ENCODE results near the gene MPZL1.
"Not testable (repeated sequence)": the region's sequence is repeated elsewhere in the genome, so short reads cannot be mapped to it uniquely, and the experiment has no call there.

MPZL1 gene

DNA sequence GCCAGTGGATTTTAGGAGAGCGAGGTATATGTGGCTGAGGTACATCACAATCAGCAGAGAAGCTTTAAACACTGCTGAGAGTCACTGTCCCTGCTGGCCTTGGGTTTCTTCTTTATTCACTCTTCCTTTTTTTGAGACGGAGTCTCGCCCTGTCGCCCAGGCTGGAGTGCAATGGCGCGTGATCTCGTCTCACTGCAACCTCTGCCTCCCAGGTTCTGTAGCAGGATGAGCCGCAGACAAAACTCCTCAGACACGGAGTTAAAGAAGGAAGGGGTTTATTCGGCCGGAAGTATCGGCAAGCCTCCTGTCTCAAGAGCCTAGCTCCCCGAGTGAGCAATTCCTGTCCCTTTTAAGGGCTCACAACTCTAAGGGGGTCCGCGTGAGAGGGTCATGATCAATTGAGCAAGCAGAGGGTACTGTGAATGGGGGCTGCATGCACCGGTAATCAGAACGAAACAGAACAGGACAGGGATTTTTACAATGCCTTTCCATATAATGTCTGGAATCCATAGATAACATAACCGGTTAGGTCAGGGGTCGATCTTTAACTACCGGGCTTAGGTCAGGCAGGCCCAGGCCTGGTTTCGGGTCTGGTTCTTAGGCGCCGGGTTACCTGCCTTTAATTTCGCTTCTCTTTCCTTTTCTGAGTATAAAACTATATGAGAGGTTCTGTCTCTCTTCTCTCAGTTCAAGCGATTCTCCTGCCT, 1.9 kb upstream of the MPZL1 start:
- not testable (repeated sequence) for DNase-seq

GRCh38 chr1:167720965-167721616, 691 bp upstream of the MPZL1 start:
- DNase-seq, result peak; percentile 49

GRCh38 chr1:167722152-167722869, 529 bp downstream of the MPZL1 start:
- peak; percentile 71 for DNase-seq

GRCh38 chr1:167722870-167723251, 1.1 kb downstream of the MPZL1 start:
- no peak for DNase-seq

- no peak for DNase-seq
Observed at GRCh38 chr1:167723707-167724323, 2.0 kb downstream of the MPZL1 start.

DNA sequence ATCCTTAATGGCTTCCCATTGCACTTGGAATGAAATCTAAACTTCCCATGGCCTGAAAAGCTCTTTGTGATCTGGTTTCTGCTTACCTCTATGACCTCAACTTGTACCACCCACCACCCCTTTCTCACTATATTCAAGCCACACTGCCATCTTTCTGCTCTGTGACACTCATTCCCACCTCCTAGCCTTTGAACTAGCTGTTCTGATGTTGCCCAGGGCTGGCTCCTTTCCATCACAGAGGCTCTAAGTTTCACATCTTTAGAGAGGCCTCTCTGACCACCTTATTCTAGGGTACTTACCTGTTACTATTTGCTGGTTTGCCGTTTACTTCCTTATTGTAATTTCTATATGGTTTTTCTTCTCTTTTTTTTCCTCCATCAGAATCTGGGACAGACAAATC, 4.2 kb downstream of the MPZL1 start:
- no peak for DNase-seq

GRCh38 chr1:167728818-167729410, 7.1 kb downstream of the MPZL1 start:
- DNase-seq, result no peak

DNA sequence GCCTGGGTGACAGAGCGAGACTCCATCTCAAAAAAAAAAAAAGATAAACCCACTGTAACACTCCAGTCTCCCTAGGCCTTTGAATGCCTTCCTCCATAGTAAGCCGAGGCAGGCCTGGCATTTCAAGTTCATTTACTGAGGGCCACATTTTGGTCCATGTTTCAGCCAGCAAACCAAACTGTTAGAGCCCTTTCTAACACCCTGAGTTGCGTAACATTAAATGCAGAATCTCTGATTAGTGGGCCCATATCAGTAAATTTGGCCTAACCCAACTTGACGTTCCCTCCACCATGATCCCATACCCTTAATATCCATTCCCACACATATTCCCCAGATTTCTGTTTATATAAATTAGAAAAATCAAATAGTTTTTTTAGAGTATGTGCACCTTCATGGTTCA, 12.4 kb downstream of the MPZL1 start:
- no peak for DNase-seq

DNA sequence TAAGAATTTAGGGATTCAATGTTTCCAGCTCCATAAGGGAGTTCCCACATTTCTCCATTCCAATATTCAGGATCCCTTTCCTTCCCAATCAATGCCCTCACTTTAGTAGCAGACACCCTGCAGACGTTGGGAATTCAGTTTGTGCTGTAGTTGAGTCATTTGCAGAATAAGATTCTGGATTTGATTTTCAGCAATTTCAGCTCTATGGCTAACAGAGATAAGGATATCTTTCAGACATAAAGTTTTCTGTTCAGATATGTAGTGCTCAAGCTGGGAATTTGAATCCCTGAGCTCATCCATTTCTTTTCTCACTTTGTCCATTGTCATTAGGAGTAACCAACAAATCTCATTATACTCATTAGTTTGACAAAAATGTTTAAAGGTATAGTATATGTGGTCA, 13.1 kb downstream of the MPZL1 start:
- DNase-seq, result no peak

DNA sequence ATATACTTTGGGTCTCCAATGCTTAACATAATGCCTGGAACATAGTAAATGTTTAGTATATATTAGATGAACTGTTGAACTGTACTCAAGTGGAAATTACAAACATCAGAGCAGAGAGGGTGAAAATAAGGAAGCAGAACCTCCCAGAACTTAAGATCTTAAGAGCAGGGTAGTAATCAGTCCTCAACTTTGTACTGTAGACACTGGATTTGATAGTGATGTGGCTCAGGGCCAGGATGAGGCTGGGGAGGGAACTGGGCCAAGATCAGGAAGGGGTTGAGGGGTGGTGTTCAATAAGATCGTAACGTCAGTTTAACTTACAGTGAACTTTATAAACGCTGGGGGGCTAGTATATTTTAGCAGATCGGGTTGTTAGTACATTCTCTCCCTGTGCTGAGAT, 15.4 kb downstream of the MPZL1 start:
- no peak for DNase-seq

DNA sequence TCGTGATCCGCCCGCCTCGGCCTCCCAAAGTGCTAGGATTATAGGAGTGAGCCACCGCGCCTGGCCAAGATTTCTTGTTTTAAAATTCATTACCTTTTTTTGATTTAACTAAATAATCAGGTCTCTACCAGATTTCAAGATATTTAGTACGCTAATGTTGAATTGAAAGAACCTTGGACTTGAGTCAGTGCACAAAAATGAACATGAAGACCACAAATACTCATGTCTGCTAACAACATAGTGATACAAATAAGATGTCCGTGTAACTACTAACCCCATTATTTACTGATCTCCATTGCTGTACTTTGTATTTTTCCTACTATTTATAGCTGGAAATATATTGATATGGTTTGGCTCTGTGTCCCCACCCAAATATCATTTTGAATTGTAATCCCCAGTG, 16.4 kb downstream of the MPZL1 start:
- DNase-seq, result no peak

DNA sequence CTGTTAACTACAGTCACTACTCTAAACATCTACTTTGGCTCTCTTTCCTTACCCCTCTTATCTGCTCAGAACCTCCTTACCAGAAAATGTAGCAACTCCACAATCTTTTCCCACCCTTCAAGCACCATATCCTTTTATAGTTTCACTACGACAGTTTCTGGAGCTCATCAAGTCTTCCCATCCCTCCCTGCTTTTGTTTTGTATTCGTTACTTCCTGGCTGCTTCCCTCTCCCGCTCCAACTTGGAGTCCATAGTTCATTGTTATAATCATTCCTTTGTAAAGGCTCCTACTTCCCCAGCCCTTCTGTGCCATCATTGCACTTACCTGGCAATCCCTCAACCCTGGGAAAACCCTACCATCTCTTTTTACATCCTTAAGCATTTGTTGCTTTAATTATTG, 18.0 kb downstream of the MPZL1 start:
- no peak for DNase-seq

- not testable (repeated sequence) for DNase-seq
Observed at GRCh38 chr1:167741103-167741502, 19.3 kb downstream of the MPZL1 start.

DNA sequence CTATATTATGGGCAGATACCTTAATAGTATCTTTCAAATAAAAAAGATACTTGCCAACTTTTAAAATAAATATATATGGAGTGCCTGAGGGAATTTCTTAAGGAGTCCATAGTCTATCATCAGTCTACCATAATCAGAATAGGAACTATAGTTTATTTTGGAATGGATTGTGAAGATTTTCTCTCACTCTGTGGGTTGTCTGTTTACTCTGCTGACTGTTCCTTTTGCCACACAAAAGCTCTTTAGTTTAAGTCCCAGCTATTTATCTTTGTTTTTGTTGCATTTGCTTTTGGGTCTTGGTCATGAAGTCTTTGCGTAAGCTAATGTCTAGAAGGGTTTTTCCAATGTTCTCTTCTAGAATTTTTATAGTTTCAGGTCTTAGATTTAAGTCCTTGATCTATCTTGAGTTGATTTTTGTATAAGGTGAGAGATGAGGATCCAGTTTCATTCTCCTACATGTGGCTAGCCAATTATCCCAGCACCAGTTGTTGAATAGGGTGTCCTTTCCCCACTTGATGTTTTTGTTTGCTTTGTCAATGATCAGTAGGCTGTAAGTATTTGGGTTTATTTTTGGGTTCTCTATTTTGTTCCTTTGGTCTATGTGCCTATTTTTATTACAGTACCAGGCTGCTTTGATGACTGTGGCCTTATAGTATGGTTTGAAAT, 20.7 kb downstream of the MPZL1 start:
- not testable (repeated sequence) for DNase-seq

DNA sequence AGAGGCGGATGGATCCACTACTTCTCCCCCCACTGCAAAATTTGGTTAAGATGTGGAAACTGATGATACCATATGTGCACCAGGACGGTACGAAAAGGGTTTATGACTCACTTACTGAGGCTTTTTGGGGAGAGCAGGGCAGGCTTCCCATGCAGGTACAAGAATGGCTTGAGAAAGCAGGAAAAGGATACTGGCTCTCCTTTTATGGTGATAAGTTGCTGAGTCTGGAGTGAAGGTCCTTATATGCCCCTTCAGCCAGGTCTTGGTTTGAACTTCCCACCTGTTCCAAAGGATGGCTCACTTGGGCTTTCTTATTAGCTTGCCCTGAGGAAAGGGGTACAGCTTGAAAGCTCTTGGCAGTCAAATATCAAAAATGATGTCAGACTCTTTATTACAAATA, 23.1 kb downstream of the MPZL1 start:
- no peak for DNase-seq

DNA sequence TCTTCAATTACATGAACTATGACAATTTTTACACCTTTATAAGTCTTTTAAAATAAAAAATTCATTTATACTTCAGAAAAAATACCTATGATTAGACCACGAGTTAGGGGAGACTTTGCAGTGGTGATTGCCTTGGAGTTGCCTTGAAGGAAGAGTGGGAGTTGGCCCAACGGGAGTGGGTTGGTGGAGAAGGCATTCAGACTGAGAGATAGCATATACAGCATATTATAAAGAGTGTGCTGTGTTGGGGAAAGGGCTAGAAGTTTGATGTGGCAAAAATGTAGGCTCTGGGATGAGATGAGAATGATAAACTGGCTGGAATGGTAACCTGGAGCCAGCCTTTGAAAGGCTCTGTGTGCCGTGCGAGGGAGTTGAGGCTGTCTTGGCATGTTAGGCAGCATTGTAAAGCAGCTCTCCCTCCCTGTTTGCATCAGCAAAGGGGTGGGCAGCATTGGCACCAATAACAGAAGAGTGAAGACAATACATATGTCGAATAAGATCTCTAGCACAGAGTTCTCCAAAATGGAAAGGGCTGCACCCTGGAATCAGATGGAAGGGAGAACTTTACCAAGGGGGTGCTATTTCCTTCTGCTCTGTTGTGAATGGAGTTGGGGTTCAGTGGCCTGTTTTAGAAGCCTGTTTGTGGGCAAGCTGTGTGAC, 24.4 kb downstream of the MPZL1 start:
- DNase-seq, result no peak

GRCh38 chr1:167746988-167747655, 25.3 kb downstream of the MPZL1 start:
- no peak for DNase-seq

DNA sequence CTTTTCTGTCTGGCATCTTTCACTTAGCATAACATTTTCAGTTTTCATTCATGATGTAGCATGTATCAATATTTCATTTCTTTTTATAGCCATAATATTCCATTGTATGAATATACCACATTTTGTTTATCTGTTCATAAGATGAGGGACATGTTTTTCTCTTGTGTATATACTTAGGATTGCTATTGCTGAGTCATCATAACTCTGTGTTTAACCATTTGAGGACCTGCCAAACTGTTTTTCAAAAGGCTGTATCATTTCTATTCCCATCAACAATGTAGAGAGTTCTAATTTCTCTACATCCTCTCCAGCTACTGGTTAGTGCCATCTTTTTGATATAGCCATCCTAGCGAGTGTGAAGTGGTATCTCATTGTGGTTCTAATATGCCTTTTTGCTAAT, 26.2 kb downstream of the MPZL1 start:
- no peak for DNase-seq

- DNase-seq, result no peak
Observed at GRCh38 chr1:167748906-167749305, 27.1 kb downstream of the MPZL1 start.

- DNase-seq, result no peak
Observed at GRCh38 chr1:167749741-167750140, 28.0 kb downstream of the MPZL1 start.

DNA sequence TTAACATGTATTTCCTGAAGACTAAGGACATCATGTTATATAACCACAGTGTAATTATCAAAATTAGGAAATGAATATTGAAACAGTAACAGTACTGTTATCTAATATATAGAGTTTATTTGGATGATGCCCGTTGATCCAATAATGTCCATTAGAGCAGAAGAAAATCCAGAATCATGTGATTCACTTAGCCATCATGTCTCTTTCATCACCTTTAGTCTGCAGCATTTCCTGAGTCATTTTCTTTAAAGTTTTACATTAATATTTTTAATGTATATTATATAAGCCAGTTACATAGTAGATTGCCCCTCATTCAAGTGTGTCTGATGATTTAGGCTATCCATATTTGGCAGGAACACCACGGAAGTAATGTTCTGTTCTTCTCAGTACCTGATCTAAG, 28.9 kb downstream of the MPZL1 start:
- DNase-seq, result no peak

DNA sequence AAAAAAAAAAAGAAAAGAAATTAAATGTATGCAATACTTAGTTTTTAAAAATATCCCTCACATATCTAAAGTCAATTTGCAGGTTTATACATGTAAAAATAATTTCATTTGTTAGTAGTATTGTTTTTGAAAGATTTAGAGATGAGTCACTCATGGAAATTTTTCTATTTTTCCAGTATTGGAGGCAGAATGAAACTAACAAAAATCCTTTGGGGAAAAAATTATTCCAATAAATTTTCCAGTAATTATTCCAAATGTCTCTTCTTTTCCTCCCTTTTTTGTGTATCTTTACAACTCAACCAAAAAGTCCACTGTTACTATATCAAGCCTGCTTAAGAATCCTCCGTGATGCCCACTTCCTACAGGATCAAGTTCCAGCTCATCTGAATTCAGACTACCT, 29.9 kb downstream of the MPZL1 start:
- DNase-seq, result no peak

All from NCI-H526 treated with DMSO at 0.1 percent for 48 hours (cell line).